GM19240 (cell line): Measurements from ENCODE around the gene DEUP1.

ENCODE experiments used
- DNase-seq: peaks from one replicate; pipeline ENCODE4 v3.0.0; 2011; ENCODE audit warnings: low spot score; ENCODE audit not compliant: insufficient read length

DEUP1 gene

GRCh38 chr11:93477684-93478234 lies 147.2 kb downstream of the DEUP1 start:
- DNase-seq, result no peak

GRCh38 chr11:93478841-93479240 lies 148.3 kb downstream of the DEUP1 start:
- DNase-seq, result no peak

GRCh38 chr11:93480256-93480655 lies 149.7 kb downstream of the DEUP1 start:
- DNase-seq, result no peak

GRCh38 chr11:93480756-93481155 lies 150.2 kb downstream of the DEUP1 start:
- no peak for DNase-seq

GRCh38 chr11:93481279-93481678 lies 150.7 kb downstream of the DEUP1 start:
- DNase-seq, result no peak

- DNase-seq, result no peak
Measured at GRCh38 chr11:93481696-93482095, 151.2 kb downstream of the DEUP1 start.

- no peak for DNase-seq
Measured at GRCh38 chr11:93482556-93482955, 152.0 kb downstream of the DEUP1 start.

GRCh38 chr11:93484716-93485115 lies 154.2 kb downstream of the DEUP1 start:
- DNase-seq, result no peak

GRCh38 chr11:93485983-93486382 lies 155.4 kb downstream of the DEUP1 start:
- DNase-seq, result no peak

- no peak for DNase-seq
Measured at GRCh38 chr11:93487032-93487483, 156.5 kb downstream of the DEUP1 start.
